Smooth muscle cell of the coronary artery (primary cell): ENCODE results near the gene COX7A2. TPM values are rescaled to one million over a fixed set of nuclear protein-coding genes. Genes with fewer than 3 reads are reported as not detected.

Experiments
- total RNA-seq: library from RNA; depleted of rRNA; stranded (reverse); fragments of >200 nt; gene quantifications from 2 replicates; pipeline ENCODE4 v1.2.3, GENCODE V29; 2014; ENCODE audit warnings: low replicate concordance

Gene COX7A2
- 75.7 and 201 TPM in 2 replicates for total RNA-seq

GRCh38 chr6:75243333-75244062 is at the start of gene COX7A2:
TSS of gene COX7A2 (minus strand) at chr6:75243801. CDS start at chr6:75243734, 67 bp downstream.

DNA sequence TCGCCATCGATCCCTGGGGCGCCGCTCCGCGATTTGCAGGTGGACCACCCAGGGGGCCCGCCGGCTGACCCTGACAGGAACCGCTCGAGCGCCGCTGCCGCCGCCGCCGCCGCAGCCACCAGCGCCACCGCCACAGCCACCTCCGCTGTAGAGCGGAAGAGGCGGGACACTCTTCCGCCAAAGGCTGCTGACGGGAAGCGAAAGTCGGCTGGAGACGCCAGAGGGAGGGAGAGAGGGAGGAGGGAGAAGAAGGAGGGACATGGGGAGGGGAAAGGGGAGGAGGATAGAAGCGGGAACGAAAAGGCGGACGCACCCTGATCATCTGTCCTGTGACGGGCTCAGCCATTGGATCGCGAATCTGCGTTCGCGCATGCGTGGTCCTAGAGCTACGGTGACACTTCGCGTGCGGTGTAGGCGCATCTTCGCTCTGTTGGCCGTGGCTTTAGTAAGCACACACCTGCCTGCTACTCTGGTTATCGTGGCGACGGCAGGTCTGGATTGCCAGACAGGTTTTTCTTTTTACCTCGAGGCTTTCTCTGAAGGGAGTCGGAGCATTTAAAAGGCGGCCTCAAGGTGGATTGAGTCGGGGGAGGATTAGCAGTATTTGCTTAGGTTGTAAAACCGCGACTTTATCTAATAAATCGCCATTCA is 41.2 kb upstream of the COX7A2 start, which contains the start of gene TMEM30A:
Gene TMEM30A (minus strand): TSS at position 161 of the 651 bp plus-strand sequence. CDS start 154 bp downstream, at position 7.

DNA sequence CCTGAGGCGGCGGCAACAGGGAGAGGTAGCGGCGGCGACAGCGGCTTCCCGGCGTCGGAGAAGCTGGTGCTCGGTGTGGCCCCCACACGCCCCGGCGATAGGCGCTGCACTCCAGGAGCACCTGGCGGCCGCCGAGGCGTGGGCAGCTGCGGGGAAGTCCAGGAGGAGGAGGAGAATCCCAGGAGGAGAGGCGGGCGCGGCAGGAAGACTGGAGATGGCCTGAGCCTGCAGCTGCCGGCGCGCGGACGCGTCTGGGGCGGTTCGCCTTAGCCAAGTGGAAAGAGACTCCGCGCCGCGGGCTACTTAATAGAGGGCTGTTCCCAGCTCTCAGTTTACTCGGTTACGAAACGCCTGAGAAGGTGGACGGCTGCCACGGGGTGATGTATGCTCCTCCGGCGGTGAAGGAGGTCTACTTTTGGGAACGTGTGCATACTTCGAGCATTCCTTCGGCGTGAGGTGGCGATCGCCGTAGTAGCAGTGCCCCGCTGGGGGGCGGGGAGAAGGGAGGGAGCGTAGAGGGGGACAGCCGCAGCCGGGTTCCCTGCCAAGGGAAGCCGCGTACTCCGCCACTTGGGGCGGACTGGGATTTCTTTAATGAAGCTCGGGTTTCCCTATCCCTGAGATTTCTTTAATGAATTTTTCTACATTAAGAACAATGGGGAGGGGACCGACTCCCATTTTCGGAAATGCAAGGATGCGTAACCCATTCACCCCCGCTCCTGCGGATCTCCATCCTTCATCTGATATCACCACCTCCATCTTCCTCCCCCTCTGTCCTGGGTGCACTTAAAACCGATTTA is 37.6 kb downstream of the COX7A2 start, which contains the start of gene COL12A1:
Gene COL12A1 (minus strand): TSS at position 278 of the 800 bp plus-strand sequence. CDS start 3,261 bp downstream, outside the sequence.

Other genes starting within 250 kb of the COX7A2 start
- 72.5 and 122 TPM in 2 replicates for gene COL12A1, start 37.7 kb downstream of the COX7A2 start, total RNA-seq
- 126 and 176 TPM in 2 replicates for gene TMEM30A, start 41.0 kb upstream of the COX7A2 start, total RNA-seq
- gene FILIP1, start 250.0 kb upstream of the COX7A2 start, total RNA-seq = 0.35 and 0.45 TPM in 2 replicates